ENCODE measurements around the gene FLOT1.

DNA sequence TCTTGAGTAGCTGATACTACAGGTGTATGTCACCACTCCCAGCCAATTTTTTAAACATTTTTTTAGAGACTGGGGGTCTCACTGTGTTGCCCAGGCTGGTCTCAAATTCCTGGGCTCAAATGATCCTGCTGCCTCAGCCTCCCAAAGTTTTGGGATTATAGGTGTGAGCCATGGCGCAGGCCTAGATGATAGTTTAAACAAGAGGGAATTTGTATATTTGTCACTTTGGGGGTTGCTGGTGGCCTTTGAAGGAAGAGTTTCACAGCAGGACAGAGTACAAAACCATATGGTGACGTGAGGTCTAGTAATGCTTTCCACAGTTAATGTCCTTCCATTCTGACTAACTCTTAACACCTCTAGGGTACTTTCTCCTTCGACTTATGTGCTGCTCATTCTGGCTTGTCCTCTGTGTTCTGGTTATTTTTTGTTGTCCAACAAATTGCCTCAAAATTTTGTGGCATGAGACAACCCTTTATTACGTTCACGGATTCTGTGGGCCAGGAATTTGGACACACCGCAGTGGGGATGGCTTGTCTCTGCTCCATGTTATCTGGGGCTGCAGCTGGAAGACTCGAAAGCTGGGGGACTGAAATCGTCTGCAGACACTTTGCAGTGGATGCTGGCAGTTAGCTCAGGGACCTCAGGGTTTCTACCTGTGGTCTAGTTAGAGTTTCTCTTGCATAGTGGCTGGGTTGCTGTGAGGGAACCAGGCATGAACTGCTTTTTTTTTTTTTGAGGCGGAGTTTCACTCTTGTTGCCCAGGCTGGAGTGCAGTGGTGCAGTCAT is 24.9 kb upstream of the FLOT1 start:
- TF ChIP-seq POLR2AphosphoS5 (IDR thresholded peaks at IDR 0.05; ENCODE audit: low read depth, low read length) (no peak), TAF1 (IDR thresholded peaks at IDR 0.05; ENCODE audit: borderline replicate concordance, low read depth, low read length) (no peak)
